ENCODE results near the gene RFC2.

The RFC2 gene

GRCh38 chr7:74193054-74193453, 61.1 kb downstream of the RFC2 start:
- H3K4me3 ChIP-seq (ENCODE audit: insufficient read depth, low read depth, low read length, poor library complexity, severe bottlenecking) = no peak overlapping the region
- H3K4me1 ChIP-seq (ENCODE audit: control insufficient read depth, insufficient read depth, low read length, poor library complexity, severe bottlenecking) = no peaks in the 10 kb centered on the region
- no peak overlapping the region for H3K27ac ChIP-seq (ENCODE audit: insufficient read depth, low read length, poor library complexity, severe bottlenecking)
- no peaks in the 10 kb centered on the region for H3K9me3 ChIP-seq (ENCODE audit: control insufficient read depth, low read length)
- peaks cover 72% of the 10 kb centered on the region for H3K36me3 ChIP-seq (ENCODE audit: control insufficient read depth, insufficient read depth, low read length)
- no peak for DNase-seq
- no peaks in the 10 kb centered on the region for H3K27me3 ChIP-seq (replicated peaks; ENCODE audit: control insufficient read depth, insufficient read depth, low read length, poor library complexity, severe bottlenecking)

GRCh38 chr7:74191231-74191630, 63.0 kb downstream of the RFC2 start:
- Histone ChIP-seq H3K27ac (ENCODE audit: insufficient read depth, low read length, poor library complexity, severe bottlenecking) (no peak overlapping the region), H3K36me3 (ENCODE audit: control insufficient read depth, insufficient read depth, low read length) (peaks cover 77% of the 10 kb centered on the region), H3K4me3 (ENCODE audit: insufficient read depth, low read depth, low read length, poor library complexity, severe bottlenecking) (no peak overlapping the region), H3K27me3 (replicated peaks; ENCODE audit: control insufficient read depth, insufficient read depth, low read length, poor library complexity, severe bottlenecking) (no peaks in the 10 kb centered on the region), H3K4me1 (ENCODE audit: control insufficient read depth, insufficient read depth, low read length, poor library complexity, severe bottlenecking) (peaks cover 3% of the 10 kb centered on the region), H3K9me3 (ENCODE audit: control insufficient read depth, low read length) (no peaks in the 10 kb centered on the region)
- no peak for DNase-seq

GRCh38 chr7:74190259-74190658, 63.9 kb downstream of the RFC2 start:
- peaks cover 77% of the 10 kb centered on the region for H3K36me3 ChIP-seq (ENCODE audit: control insufficient read depth, insufficient read depth, low read length)
- no peaks in the 10 kb centered on the region for H3K27me3 ChIP-seq (replicated peaks; ENCODE audit: control insufficient read depth, insufficient read depth, low read length, poor library complexity, severe bottlenecking)
- H3K4me3 ChIP-seq (ENCODE audit: insufficient read depth, low read depth, low read length, poor library complexity, severe bottlenecking) = no peak overlapping the region
- no peaks in the 10 kb centered on the region for H3K9me3 ChIP-seq (ENCODE audit: control insufficient read depth, low read length)
- no peak overlapping the region for H3K27ac ChIP-seq (ENCODE audit: insufficient read depth, low read length, poor library complexity, severe bottlenecking)
- DNase-seq = no peak
- peaks cover 7% of the 10 kb centered on the region for H3K4me1 ChIP-seq (ENCODE audit: control insufficient read depth, insufficient read depth, low read length, poor library complexity, severe bottlenecking)

GRCh38 chr7:74187915-74188675, 66.1 kb downstream of the RFC2 start:
- Histone ChIP-seq H3K27me3 (replicated peaks; ENCODE audit: control insufficient read depth, insufficient read depth, low read length, poor library complexity, severe bottlenecking) (no peaks in the 10 kb centered on the region), H3K27ac (ENCODE audit: insufficient read depth, low read length, poor library complexity, severe bottlenecking) (no peak overlapping the region), H3K36me3 (ENCODE audit: control insufficient read depth, insufficient read depth, low read length) (peaks cover 60% of the 10 kb centered on the region), H3K9me3 (ENCODE audit: control insufficient read depth, low read length) (no peaks in the 10 kb centered on the region), H3K4me1 (ENCODE audit: control insufficient read depth, insufficient read depth, low read length, poor library complexity, severe bottlenecking) (peaks cover 15% of the 10 kb centered on the region), H3K4me3 (ENCODE audit: insufficient read depth, low read depth, low read length, poor library complexity, severe bottlenecking) (no peak overlapping the region)
- no peak for DNase-seq

- Histone ChIP-seq H3K27ac (ENCODE audit: insufficient read depth, low read length, poor library complexity, severe bottlenecking) (no peak overlapping the region), H3K4me1 (ENCODE audit: control insufficient read depth, insufficient read depth, low read length, poor library complexity, severe bottlenecking) (peaks cover 28% of the 10 kb centered on the region), H3K36me3 (ENCODE audit: control insufficient read depth, insufficient read depth, low read length) (peaks cover 47% of the 10 kb centered on the region), H3K4me3 (ENCODE audit: insufficient read depth, low read depth, low read length, poor library complexity, severe bottlenecking) (no peak overlapping the region), H3K27me3 (replicated peaks; ENCODE audit: control insufficient read depth, insufficient read depth, low read length, poor library complexity, severe bottlenecking) (no peaks in the 10 kb centered on the region), H3K9me3 (ENCODE audit: control insufficient read depth, low read length) (no peaks in the 10 kb centered on the region)
- no peak for DNase-seq
Measured at GRCh38 chr7:74185636-74186035, 68.6 kb downstream of the RFC2 start.

GRCh38 chr7:74185016-74185415, 69.2 kb downstream of the RFC2 start:
- Histone ChIP-seq H3K27ac (ENCODE audit: insufficient read depth, low read length, poor library complexity, severe bottlenecking) (no peak overlapping the region), H3K4me3 (ENCODE audit: insufficient read depth, low read depth, low read length, poor library complexity, severe bottlenecking) (no peak overlapping the region), H3K36me3 (ENCODE audit: control insufficient read depth, insufficient read depth, low read length) (peaks cover 41% of the 10 kb centered on the region), H3K4me1 (ENCODE audit: control insufficient read depth, insufficient read depth, low read length, poor library complexity, severe bottlenecking) (peaks cover 33% of the 10 kb centered on the region), H3K9me3 (ENCODE audit: control insufficient read depth, low read length) (no peaks in the 10 kb centered on the region), H3K27me3 (replicated peaks; ENCODE audit: control insufficient read depth, insufficient read depth, low read length, poor library complexity, severe bottlenecking) (no peaks in the 10 kb centered on the region)
- no peak for DNase-seq

GRCh38 chr7:74183653-74184450, 70.3 kb downstream of the RFC2 start:
- no peak for DNase-seq
- no peak overlapping the region for H3K4me3 ChIP-seq (ENCODE audit: insufficient read depth, low read depth, low read length, poor library complexity, severe bottlenecking)
- no peaks in the 10 kb centered on the region for H3K27me3 ChIP-seq (replicated peaks; ENCODE audit: control insufficient read depth, insufficient read depth, low read length, poor library complexity, severe bottlenecking)
- H3K27ac ChIP-seq (ENCODE audit: insufficient read depth, low read length, poor library complexity, severe bottlenecking) = no peak overlapping the region
- H3K36me3 ChIP-seq (ENCODE audit: control insufficient read depth, insufficient read depth, low read length) = peaks cover 33% of the 10 kb centered on the region
- peaks cover 37% of the 10 kb centered on the region for H3K4me1 ChIP-seq (ENCODE audit: control insufficient read depth, insufficient read depth, low read length, poor library complexity, severe bottlenecking)
- no peaks in the 10 kb centered on the region for H3K9me3 ChIP-seq (ENCODE audit: control insufficient read depth, low read length)

- Histone ChIP-seq H3K4me3 (ENCODE audit: insufficient read depth, low read depth, low read length, poor library complexity, severe bottlenecking) (no peak overlapping the region), H3K9me3 (ENCODE audit: control insufficient read depth, low read length) (no peaks in the 10 kb centered on the region), H3K27ac (ENCODE audit: insufficient read depth, low read length, poor library complexity, severe bottlenecking) (no peak overlapping the region), H3K4me1 (ENCODE audit: control insufficient read depth, insufficient read depth, low read length, poor library complexity, severe bottlenecking) (peaks cover 41% of the 10 kb centered on the region), H3K27me3 (replicated peaks; ENCODE audit: control insufficient read depth, insufficient read depth, low read length, poor library complexity, severe bottlenecking) (no peaks in the 10 kb centered on the region), H3K36me3 (ENCODE audit: control insufficient read depth, insufficient read depth, low read length) (peaks cover 27% of the 10 kb centered on the region)
- no peak for DNase-seq
Measured at GRCh38 chr7:74183142-74183541, 71.1 kb downstream of the RFC2 start.

GRCh38 chr7:74182453-74183090, 71.6 kb downstream of the RFC2 start:
- Histone ChIP-seq H3K36me3 (ENCODE audit: control insufficient read depth, insufficient read depth, low read length) (peaks cover 21% of the 10 kb centered on the region), H3K4me1 (ENCODE audit: control insufficient read depth, insufficient read depth, low read length, poor library complexity, severe bottlenecking) (peaks cover 47% of the 10 kb centered on the region), H3K4me3 (ENCODE audit: insufficient read depth, low read depth, low read length, poor library complexity, severe bottlenecking) (no peak overlapping the region), H3K9me3 (ENCODE audit: control insufficient read depth, low read length) (no peaks in the 10 kb centered on the region), H3K27ac (ENCODE audit: insufficient read depth, low read length, poor library complexity, severe bottlenecking) (no peak overlapping the region), H3K27me3 (replicated peaks; ENCODE audit: control insufficient read depth, insufficient read depth, low read length, poor library complexity, severe bottlenecking) (no peaks in the 10 kb centered on the region)
- DNase-seq = no peak

GRCh38 chr7:74181821-74182220, 72.4 kb downstream of the RFC2 start:
- H3K27me3 ChIP-seq (replicated peaks; ENCODE audit: control insufficient read depth, insufficient read depth, low read length, poor library complexity, severe bottlenecking) = no peaks in the 10 kb centered on the region
- H3K4me3 ChIP-seq (ENCODE audit: insufficient read depth, low read depth, low read length, poor library complexity, severe bottlenecking) = no peak overlapping the region
- peaks cover 15% of the 10 kb centered on the region for H3K36me3 ChIP-seq (ENCODE audit: control insufficient read depth, insufficient read depth, low read length)
- peaks cover 52% of the 10 kb centered on the region for H3K4me1 ChIP-seq (ENCODE audit: control insufficient read depth, insufficient read depth, low read length, poor library complexity, severe bottlenecking)
- DNase-seq = no peak
- H3K27ac ChIP-seq (ENCODE audit: insufficient read depth, low read length, poor library complexity, severe bottlenecking) = no peak overlapping the region
- no peaks in the 10 kb centered on the region for H3K9me3 ChIP-seq (ENCODE audit: control insufficient read depth, low read length)

Measured in effector memory CD4-positive, alpha-beta T cell (primary cell).